Ishikawa (cell line): ENCODE measurements around the gene KCNIP3.

ENCODE experiments used
- CEBPB ChIP-seq: IDR thresholded peaks from 2 replicates; pipeline ENCODE4 v1.6.1; 2012
- CREB1 ChIP-seq: IDR thresholded peaks from 2 replicates; pipeline ENCODE4 v1.6.1; 2012; ENCODE audit warnings: low read depth
- EGR1 ChIP-seq: IDR thresholded peaks from 2 replicates; pipeline ENCODE4 v1.6.1; 2012
- EP300 ChIP-seq: IDR thresholded peaks from 2 replicates; pipeline ENCODE4 v1.6.1; 2012; ENCODE audit warnings: borderline replicate concordance
- FOXM1 ChIP-seq: IDR thresholded peaks from 2 replicates; pipeline ENCODE4 v1.6.1; 2012; ENCODE audit warnings: low read depth, borderline replicate concordance
- NFIC ChIP-seq: IDR thresholded peaks from 2 replicates; pipeline ENCODE4 v1.6.1; 2012
- RAD21 ChIP-seq: IDR thresholded peaks from 2 replicates; pipeline ENCODE4 v1.6.1; 2012; ENCODE audit warnings: low read depth
- TAF1 ChIP-seq: IDR thresholded peaks from 2 replicates; pipeline ENCODE4 v1.6.1; 2012; ENCODE audit warnings: low read depth, mild to moderate bottlenecking
- TCF12 ChIP-seq: IDR thresholded peaks from 2 replicates; pipeline ENCODE4 v1.6.1; 2012; ENCODE audit warnings: low read depth
- TEAD4 ChIP-seq: IDR thresholded peaks from 2 replicates; pipeline ENCODE4 v1.6.1; 2012
- YY1 ChIP-seq: IDR thresholded peaks from 2 replicates; pipeline ENCODE4 v1.6.1; 2012; ENCODE audit warnings: low read depth
- ZBTB7A ChIP-seq: IDR thresholded peaks from 2 replicates; pipeline ENCODE4 v1.6.1; 2012; ENCODE audit warnings: low read depth
- TF ChIP-seq, protein P1 (sequence below): IDR thresholded peaks from 2 replicates; pipeline ENCODE4 v1.6.1; 2012
- TF ChIP-seq, protein P2 (sequence below): IDR thresholded peaks from 2 replicates; pipeline ENCODE4 v1.6.1; 2012
- TF ChIP-seq, protein P3 (sequence below): IDR thresholded peaks from 2 replicates; pipeline ENCODE4 v1.6.1; 2012; ENCODE audit warnings: low read depth, mild to moderate bottlenecking

KCNIP3 gene

DNA sequence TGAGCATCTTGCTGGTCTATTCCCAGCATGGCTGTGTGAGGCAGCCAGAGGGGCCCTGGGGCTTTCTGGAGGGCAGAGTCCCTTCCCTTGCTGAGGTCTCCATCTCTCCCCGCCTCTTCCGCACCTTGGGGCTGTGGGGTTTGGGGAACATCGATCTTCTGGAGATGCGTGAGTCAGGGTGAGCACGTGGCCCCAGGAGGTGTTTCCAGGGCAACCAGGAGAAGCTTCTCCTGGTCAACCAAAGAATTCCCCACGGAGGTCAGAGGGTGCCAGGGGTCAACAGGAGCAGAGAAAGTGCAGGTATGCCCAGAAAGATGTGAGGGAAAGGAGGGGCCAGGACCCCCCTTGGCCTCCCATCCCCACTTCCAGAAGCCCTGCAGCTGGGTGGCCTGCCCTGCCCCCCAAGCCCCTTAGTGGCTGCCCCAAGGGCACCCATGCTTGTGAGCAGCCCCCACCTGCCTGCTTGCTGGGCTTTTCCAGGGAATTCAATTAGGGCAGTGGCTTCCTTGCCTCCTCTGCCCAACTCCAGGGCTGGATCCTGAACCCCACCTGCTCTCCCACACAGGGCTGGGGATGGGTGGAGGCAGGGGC is 25.7 kb upstream of the KCNIP3 start:
- TF ChIP-seq TEAD4 (no peak), RAD21 (no peak), CEBPB (no peak), EGR1 (no peak), EP300 (no peak), YY1 (no peak), NFIC (no peak), TCF12 (no peak), ZBTB7A (no peak), TAF1 (no peak), FOXM1 (no peak)
- TF ChIP-seq, protein P1, sequence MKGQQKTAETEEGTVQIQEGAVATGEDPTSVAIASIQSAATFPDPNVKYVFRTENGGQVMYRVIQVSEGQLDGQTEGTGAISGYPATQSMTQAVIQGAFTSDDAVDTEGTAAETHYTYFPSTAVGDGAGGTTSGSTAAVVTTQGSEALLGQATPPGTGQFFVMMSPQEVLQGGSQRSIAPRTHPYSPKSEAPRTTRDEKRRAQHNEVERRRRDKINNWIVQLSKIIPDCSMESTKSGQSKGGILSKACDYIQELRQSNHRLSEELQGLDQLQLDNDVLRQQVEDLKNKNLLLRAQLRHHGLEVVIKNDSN = no peak
- TF ChIP-seq, protein P2, sequence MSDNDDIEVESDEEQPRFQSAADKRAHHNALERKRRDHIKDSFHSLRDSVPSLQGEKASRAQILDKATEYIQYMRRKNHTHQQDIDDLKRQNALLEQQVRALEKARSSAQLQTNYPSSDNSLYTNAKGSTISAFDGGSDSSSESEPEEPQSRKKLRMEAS = no peak

DNA sequence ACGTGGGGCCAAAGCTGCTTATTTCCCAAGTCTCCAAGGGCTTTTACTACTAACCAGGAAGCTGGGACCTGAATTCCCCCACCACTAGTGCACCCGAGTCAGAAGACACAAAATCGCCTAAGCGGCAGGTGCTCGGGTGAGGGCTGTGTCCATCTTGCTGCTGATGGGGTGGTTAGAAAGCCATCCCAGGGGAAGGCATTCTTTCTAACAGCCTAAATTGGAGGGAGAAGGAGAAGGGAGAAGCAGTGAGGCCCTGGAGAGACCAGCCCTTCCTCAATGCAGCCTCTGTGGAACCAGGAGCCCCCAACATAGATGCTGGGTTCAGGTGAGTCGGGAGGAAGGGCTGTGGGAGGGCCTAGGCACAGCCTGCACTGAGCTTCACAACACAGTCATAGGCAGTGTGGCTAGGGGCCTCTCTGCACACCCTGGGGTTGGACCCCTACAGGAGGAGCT is 24.8 kb upstream of the KCNIP3 start:
- no peak for TF ChIP-seq YY1
- TF ChIP-seq CREB1 = no peak
- no peak for TF ChIP-seq EP300
- TF ChIP-seq, protein P2 = no peak
- no peak for TF ChIP-seq EGR1
- TF ChIP-seq, protein P3, sequence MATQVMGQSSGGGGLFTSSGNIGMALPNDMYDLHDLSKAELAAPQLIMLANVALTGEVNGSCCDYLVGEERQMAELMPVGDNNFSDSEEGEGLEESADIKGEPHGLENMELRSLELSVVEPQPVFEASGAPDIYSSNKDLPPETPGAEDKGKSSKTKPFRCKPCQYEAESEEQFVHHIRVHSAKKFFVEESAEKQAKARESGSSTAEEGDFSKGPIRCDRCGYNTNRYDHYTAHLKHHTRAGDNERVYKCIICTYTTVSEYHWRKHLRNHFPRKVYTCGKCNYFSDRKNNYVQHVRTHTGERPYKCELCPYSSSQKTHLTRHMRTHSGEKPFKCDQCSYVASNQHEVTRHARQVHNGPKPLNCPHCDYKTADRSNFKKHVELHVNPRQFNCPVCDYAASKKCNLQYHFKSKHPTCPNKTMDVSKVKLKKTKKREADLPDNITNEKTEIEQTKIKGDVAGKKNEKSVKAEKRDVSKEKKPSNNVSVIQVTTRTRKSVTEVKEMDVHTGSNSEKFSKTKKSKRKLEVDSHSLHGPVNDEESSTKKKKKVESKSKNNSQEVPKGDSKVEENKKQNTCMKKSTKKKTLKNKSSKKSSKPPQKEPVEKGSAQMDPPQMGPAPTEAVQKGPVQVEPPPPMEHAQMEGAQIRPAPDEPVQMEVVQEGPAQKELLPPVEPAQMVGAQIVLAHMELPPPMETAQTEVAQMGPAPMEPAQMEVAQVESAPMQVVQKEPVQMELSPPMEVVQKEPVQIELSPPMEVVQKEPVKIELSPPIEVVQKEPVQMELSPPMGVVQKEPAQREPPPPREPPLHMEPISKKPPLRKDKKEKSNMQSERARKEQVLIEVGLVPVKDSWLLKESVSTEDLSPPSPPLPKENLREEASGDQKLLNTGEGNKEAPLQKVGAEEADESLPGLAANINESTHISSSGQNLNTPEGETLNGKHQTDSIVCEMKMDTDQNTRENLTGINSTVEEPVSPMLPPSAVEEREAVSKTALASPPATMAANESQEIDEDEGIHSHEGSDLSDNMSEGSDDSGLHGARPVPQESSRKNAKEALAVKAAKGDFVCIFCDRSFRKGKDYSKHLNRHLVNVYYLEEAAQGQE = no peak
- TF ChIP-seq RAD21 = no peak
- no peak for TF ChIP-seq FOXM1
- TF ChIP-seq ZBTB7A = no peak
- TF ChIP-seq CEBPB = no peak
- no peak for TF ChIP-seq TAF1
- TF ChIP-seq TCF12 = no peak

- TF ChIP-seq, protein P2 = no peak
- TF ChIP-seq ZBTB7A = no peak
- no peak for TF ChIP-seq RAD21
- no peak for TF ChIP-seq TCF12
- TF ChIP-seq CREB1 = no peak
- no peak for TF ChIP-seq EP300
- no peak for TF ChIP-seq YY1
- TF ChIP-seq, protein P1 = no peak
- TF ChIP-seq TEAD4 = no peak
- TF ChIP-seq NFIC = no peak
- no peak for TF ChIP-seq FOXM1
- TF ChIP-seq CEBPB = no peak
Measured at GRCh38 chr2:95272781-95273180, 24.4 kb upstream of the KCNIP3 start.

DNA sequence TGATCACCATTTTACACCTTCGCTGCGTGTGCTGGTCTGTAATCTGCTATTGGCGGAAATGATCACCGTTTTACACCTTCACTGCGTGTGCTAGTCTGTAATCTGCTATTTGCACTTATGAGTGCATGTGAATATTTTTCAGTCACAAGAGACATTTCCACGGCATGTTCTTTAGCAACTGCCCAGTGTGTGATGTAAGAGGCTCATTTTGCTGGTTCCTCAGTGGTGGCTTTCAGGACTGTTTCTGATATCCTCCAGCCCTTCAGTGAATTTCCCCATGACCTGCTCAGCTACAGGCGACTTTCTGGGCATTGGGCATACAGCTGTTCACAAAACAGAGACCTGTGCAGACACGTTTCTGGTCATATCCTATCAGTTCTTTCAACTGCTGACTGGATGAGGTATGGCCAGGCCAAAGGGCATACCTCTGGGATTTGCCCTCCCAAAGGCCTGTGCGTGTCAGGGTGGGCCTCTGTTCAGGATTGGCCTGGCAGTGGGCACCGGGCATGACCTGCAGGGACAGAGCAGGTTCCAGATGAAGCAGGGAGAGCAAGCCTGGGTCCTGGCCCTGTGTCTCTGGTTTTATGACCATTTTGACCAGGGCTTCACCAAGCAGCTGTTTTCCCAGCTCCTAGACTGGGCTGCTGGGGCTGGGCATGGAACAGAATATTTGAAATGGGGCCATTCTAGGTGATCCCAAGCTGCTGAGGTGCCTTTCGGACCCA is 23.4 kb upstream of the KCNIP3 start:
- TF ChIP-seq TAF1 = no peak
- TF ChIP-seq CEBPB = no peak
- no peak for TF ChIP-seq NFIC
- no peak for TF ChIP-seq EP300
- TF ChIP-seq FOXM1 = no peak
- TF ChIP-seq YY1 = no peak
- TF ChIP-seq, protein P2 = no peak
- TF ChIP-seq, protein P3 = no peak
- TF ChIP-seq TEAD4 = no peak
- TF ChIP-seq EGR1 = no peak
- TF ChIP-seq TCF12 = no peak
- no peak for TF ChIP-seq ZBTB7A
- TF ChIP-seq CREB1 = no peak
- no peak for TF ChIP-seq RAD21
- TF ChIP-seq, protein P1 = no peak
